ENCODE results near the gene MAN1B1. TPM values are rescaled to one million over a fixed set of nuclear protein-coding genes. Genes with fewer than 3 reads are reported as not detected.

Gene MAN1B1
- total RNA-seq, 1 donor from 2014 or later = 109 TPM

DNA sequence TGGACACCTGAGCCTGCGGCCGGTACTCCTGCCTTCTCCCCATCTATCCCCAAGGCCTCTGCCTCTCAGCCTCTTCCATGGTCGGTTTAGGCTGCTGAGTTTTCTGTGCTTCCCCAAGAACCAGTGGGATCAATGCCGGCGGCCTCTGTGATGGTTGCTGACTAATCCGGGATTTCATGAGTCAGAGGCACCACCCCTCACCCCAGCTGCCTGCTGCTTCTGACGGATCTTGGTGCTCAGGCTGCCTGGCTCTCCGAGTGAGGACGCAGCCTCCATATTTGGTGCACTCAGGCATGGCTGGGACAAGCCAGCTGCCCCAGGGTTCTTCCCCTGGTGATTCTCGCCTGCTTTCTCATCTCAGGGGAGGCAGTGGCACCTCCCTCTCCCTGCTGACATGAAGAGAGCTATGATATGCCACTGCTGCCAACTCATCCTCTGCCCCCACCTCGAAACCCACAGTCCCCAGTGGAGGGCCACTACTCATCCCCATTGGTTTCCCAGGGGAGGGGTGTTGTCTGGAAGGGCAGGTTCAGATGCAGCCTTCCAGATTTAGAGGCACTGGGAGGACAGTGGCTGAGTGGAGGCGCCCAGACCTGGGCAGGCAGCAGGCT is 3.3 kb upstream of the MAN1B1 start:
- TF ChIP-seq, protein P1, sequence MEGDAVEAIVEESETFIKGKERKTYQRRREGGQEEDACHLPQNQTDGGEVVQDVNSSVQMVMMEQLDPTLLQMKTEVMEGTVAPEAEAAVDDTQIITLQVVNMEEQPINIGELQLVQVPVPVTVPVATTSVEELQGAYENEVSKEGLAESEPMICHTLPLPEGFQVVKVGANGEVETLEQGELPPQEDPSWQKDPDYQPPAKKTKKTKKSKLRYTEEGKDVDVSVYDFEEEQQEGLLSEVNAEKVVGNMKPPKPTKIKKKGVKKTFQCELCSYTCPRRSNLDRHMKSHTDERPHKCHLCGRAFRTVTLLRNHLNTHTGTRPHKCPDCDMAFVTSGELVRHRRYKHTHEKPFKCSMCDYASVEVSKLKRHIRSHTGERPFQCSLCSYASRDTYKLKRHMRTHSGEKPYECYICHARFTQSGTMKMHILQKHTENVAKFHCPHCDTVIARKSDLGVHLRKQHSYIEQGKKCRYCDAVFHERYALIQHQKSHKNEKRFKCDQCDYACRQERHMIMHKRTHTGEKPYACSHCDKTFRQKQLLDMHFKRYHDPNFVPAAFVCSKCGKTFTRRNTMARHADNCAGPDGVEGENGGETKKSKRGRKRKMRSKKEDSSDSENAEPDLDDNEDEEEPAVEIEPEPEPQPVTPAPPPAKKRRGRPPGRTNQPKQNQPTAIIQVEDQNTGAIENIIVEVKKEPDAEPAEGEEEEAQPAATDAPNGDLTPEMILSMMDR (IDR thresholded peaks at IDR 0.05) = no peak
- Mint-ChIP-seq H3K9me3 (ENCODE audit: unreplicated experiment) (no peaks in the 10 kb centered on the region), H3K36me3 (ENCODE audit: unreplicated experiment) (peaks cover 5% of the 10 kb centered on the region), H3K27me3 (ENCODE audit: unreplicated experiment) (no peaks in the 10 kb centered on the region), H3K27ac (ENCODE audit: unreplicated experiment) (peak overlapping the region; percentile 92), H3K4me3 (ENCODE audit: unreplicated experiment) (peak overlapping the region; percentile 35), H3K4me1 (ENCODE audit: unreplicated experiment) (peaks cover 42% of the 10 kb centered on the region)
- DNase-seq (ENCODE audit: extremely low spot score, unreplicated experiment) = peak; percentile 92

DNA sequence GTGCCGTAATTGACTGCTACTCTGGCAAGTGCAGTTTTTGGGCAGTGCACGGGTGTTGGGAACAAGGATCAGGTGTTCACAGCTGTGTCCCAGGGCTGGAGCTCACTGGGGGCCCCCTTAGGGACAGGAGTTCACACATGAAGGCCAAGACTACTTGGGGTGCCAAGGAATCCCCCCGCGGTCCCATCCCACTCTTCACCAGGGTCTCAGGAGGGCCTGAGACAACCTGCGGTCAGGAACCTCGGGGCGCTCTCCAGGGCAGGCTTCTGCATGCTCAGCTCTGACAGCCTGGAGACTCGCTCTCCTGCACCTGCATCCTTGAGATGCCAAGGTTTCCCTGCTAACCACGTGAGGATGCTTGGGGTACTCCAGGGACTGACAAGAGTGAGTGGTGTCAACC is 2.3 kb upstream of the MAN1B1 start:
- Mint-ChIP-seq H3K36me3 (ENCODE audit: unreplicated experiment) (peaks cover 14% of the 10 kb centered on the region), H3K4me1 (ENCODE audit: unreplicated experiment) (peaks cover 46% of the 10 kb centered on the region), H3K9me3 (ENCODE audit: unreplicated experiment) (no peaks in the 10 kb centered on the region), H3K27ac (ENCODE audit: unreplicated experiment) (peak overlapping the region; percentile 92), H3K27me3 (ENCODE audit: unreplicated experiment) (no peaks in the 10 kb centered on the region), H3K4me3 (ENCODE audit: unreplicated experiment) (no peak overlapping the region)
- DNase-seq (ENCODE audit: extremely low spot score, unreplicated experiment) = no peak
- TF ChIP-seq, protein P1 (IDR thresholded peaks at IDR 0.05) = no peak

DNA sequence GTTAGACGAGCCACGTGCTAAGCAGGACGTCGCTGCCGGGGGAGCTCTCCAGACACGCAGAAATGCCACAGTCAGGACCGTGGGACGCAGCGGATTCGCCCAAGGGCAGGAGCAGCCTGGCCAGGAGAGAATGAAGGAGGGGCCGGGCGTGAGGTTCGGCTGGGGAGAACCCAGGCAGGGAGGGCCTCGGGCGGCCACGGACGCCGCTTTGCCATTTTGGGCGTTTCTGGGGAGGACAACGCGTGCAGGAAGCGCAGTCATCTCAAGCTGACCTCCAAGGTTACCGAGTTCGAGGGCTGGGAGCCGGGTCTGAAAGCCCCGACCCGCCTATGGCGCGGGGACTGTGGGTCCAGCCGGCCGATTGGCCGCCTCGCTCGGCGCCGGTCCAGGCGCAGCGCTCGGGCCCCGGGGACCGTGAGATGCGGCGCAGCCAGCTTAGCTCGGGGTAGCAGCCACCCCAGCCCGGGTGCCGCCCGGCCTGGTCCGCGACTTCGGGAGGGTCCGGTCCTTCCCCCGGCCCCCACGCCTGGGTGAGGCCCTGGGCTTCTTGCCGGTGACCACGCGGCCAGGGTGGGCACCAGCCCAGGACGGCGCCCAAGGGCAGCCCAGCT is 760 bp upstream of the MAN1B1 start:
- Mint-ChIP-seq H3K27ac (ENCODE audit: unreplicated experiment) (peak overlapping the region; percentile 94), H3K36me3 (ENCODE audit: unreplicated experiment) (peaks cover 15% of the 10 kb centered on the region), H3K4me3 (ENCODE audit: unreplicated experiment) (peak overlapping the region; percentile 82), H3K27me3 (ENCODE audit: unreplicated experiment) (no peaks in the 10 kb centered on the region), H3K9me3 (ENCODE audit: unreplicated experiment) (no peaks in the 10 kb centered on the region), H3K4me1 (ENCODE audit: unreplicated experiment) (peaks cover 46% of the 10 kb centered on the region)
- TF ChIP-seq, protein P1 (IDR thresholded peaks at IDR 0.05) = no peak
- DNase-seq (ENCODE audit: extremely low spot score, unreplicated experiment) = no peak

DNA sequence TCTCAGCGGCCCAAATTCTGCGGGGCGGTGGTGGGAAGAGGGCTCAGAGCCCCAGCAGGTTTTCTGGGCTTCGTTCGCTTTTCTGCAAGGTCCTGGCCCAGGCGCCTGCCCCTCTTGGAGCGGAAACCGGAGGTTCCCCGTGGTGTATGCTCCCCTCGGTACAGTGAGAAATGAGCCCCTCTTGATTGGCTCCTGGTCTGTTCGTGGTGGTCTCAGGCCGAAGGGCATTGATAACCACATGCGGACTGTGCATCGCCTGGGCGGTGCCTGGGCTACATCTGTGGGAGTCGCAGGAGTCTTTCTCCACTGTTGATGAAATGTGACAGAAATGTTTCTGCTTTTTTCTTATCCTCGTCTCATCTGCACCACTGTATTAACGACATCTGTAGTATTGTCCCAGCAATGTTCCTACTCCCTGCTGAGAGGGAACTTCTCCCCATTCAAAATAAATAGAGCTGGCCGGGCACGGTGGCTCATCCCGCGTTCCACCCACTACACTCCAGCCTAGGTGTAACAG is 682 bp downstream of the MAN1B1 start:
- Mint-ChIP-seq H3K9me3 (ENCODE audit: unreplicated experiment) (no peaks in the 10 kb centered on the region), H3K27me3 (ENCODE audit: unreplicated experiment) (no peaks in the 10 kb centered on the region), H3K4me1 (ENCODE audit: unreplicated experiment) (peaks cover 43% of the 10 kb centered on the region), H3K4me3 (ENCODE audit: unreplicated experiment) (peak overlapping the region; percentile 80), H3K36me3 (ENCODE audit: unreplicated experiment) (peaks cover 15% of the 10 kb centered on the region), H3K27ac (ENCODE audit: unreplicated experiment) (peak overlapping the region; percentile 78)
- TF ChIP-seq, protein P1 (IDR thresholded peaks at IDR 0.05) = no peak
- DNase-seq (ENCODE audit: extremely low spot score, unreplicated experiment) = no peak

DNA sequence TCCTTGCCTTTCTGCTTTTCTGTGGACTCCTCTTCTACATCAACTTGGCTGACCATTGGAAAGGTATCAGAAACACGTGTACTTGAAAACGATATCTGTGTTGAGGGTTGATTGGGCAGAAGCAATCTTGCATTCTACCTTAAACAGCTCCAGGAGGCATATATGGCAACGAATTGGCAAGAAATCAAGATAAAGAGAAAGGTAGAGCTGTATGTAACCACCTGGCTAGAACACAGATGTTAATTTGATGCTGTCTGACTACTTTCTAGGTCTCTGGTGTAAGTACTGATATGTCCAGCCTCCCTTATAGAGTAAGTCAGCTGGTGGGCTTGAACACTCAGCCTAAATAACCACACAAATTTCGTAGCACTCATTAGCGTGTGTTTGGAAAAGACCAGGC is 1.3 kb downstream of the MAN1B1 start:
- H3K27me3 Mint-ChIP-seq (ENCODE audit: unreplicated experiment) = no peaks in the 10 kb centered on the region
- H3K4me3 Mint-ChIP-seq (ENCODE audit: unreplicated experiment) = peak overlapping the region; percentile 80
- peaks cover 39% of the 10 kb centered on the region for H3K4me1 Mint-ChIP-seq (ENCODE audit: unreplicated experiment)
- no peak overlapping the region for H3K27ac Mint-ChIP-seq (ENCODE audit: unreplicated experiment)
- H3K36me3 Mint-ChIP-seq (ENCODE audit: unreplicated experiment) = peaks cover 22% of the 10 kb centered on the region
- H3K9me3 Mint-ChIP-seq (ENCODE audit: unreplicated experiment) = no peaks in the 10 kb centered on the region
- TF ChIP-seq, protein P1 (IDR thresholded peaks at IDR 0.05) = no peak
- DNase-seq (ENCODE audit: extremely low spot score, unreplicated experiment) = no peak
